Natural killer cell (primary cell): ENCODE measurements around the gene TAF15. TPM values are rescaled to one million over a fixed set of nuclear protein-coding genes. Genes with fewer than 3 reads are reported as not detected.

Source experiments
- ATAC-seq, 3 donors: fragments of 150-1000 bp in 2 of 3; fragments of 200-7000 bp in 1 of 3; cut with Tn5 transposase; 1 replicate in 1 of 3; 2 replicates in 2 of 3; pipeline ENCODE4 v1.10.0; 2021; ENCODE audit warnings: mild to moderate bottlenecking in 2 of 3, moderate library complexity in 2 of 3
- DNase-seq, 2 donors: peaks; one replicate each; pipeline versions ENCODE4 v3.0.0 to v3.0.0-alpha.2; 2013 to 2021; ENCODE audit warnings: mixed read lengths in 1 of 2
- H3K27ac ChIP-seq: one replicate; pipeline ENCODE4 v1.5.1; 2013; ENCODE audit warnings: mild to moderate bottlenecking, low read length
- H3K27me3 ChIP-seq: one replicate; pipeline ENCODE4 v1.6.1; 2013; ENCODE audit warnings: low read length; ENCODE audit not compliant: control insufficient read depth, insufficient read depth
- H3K36me3 ChIP-seq: one replicate; pipeline ENCODE4 v1.6.1; 2013; ENCODE audit warnings: low read length; ENCODE audit not compliant: control insufficient read depth, insufficient read depth
- H3K4me1 ChIP-seq: one replicate; pipeline ENCODE4 v1.6.1; 2013; ENCODE audit warnings: low read length; ENCODE audit not compliant: control insufficient read depth, insufficient read depth
- H3K4me3 ChIP-seq: one replicate; pipeline ENCODE4 v1.5.1; 2013; ENCODE audit warnings: low read length
- H3K9me3 ChIP-seq: one replicate; pipeline ENCODE4 v1.6.1; 2013; ENCODE audit warnings: low read length; ENCODE audit not compliant: control insufficient read depth, insufficient read depth
- H3K27ac Mint-ChIP-seq, 2 donors: one replicate each; pipeline ENCODE4 v1.8.0; 2022; ENCODE audit warnings: mild to moderate bottlenecking in 2 of 2, mixed read lengths in 2 of 2, moderate library complexity in 1 of 2
- H3K27me3 Mint-ChIP-seq, 2 donors: one replicate each; pipeline ENCODE4 v1.8.0; 2022; ENCODE audit warnings: low read depth in 2 of 2, mixed read lengths in 2 of 2
- H3K36me3 Mint-ChIP-seq: one replicate; pipeline ENCODE4 v1.8.0; 2022; ENCODE audit warnings: mixed read lengths
- H3K4me1 Mint-ChIP-seq, 2 donors: one replicate each; pipeline ENCODE4 v1.8.0; 2022; ENCODE audit warnings: mixed read lengths in 2 of 2
- H3K4me3 Mint-ChIP-seq: one replicate; pipeline ENCODE4 v1.8.0; 2022; ENCODE audit warnings: mild to moderate bottlenecking, moderate library complexity, mixed read lengths
- H3K9me3 Mint-ChIP-seq, 2 donors: one replicate each; pipeline ENCODE4 v1.8.0; 2022; ENCODE audit warnings: mixed read lengths in 2 of 2
- CTCF ChIP-seq: fragments of 200-600 bp; IDR thresholded peaks from one replicate; pipeline ENCODE4 v1.8.0; 2022; ENCODE audit warnings: antibody characterized with exemption
- WGBS: methylation state at CpG from one replicate; pipeline ENCODE4 v1.1.7; 2013; ENCODE audit warnings: missing lambda C conversion rate; ENCODE audit not compliant: insufficient coverage; 5-methylcytosine and 5-hydroxymethylcytosine counted together
- intact Hi-C: fragments of 100-400 bp; cut with micrococcal nuclease; formaldehyde crosslinking; loops from one replicate; pipeline ENCODE4 v1.14.2; 2022
- total RNA-seq, 4 donors: library from RNA; stranded (reverse); fragments of 120-200 nt in 1 of 4; gene quantifications; one replicate each; pipeline versions ENCODE4 v1.2.3 to v1.2.4, GENCODE V29; 2013 to 2022

Gene TAF15
- total RNA-seq, 3 donors from 2014 or later (not counting 1 experiment from before 2014, with no cell fraction given), result 214 to 253 (median 214) TPM

- TF ChIP-seq CTCF, result no peak
- H3K27ac ChIP-seq, result no peak overlapping the region
- H3K9me3 ChIP-seq, result no peaks in the 10 kb centered on the region
- no peaks in the 10 kb centered on the region for H3K36me3 Mint-ChIP-seq
- ATAC-seq (no peak), DNase-seq (no peak)
- H3K9me3 Mint-ChIP-seq, result no peaks in the 10 kb centered on the region
- H3K36me3 ChIP-seq, result no peaks in the 10 kb centered on the region
- H3K27me3 Mint-ChIP-seq, result peaks cover 30 to 31% of the 10 kb centered on the region in 2 donors
- intact Hi-C loops, result no loop called here
- H3K27me3 ChIP-seq, result peaks cover 6% of the 10 kb centered on the region
- H3K4me1 ChIP-seq, result no peaks in the 10 kb centered on the region
- H3K4me1 Mint-ChIP-seq, result no peaks in the 10 kb centered on the region
- no peak overlapping the region for H3K4me3 ChIP-seq
- 95% methylated on average over 2 of the region's 2 CpGs for WGBS
- no peak overlapping the region for H3K27ac Mint-ChIP-seq
- H3K4me3 Mint-ChIP-seq, result no peak overlapping the region
Measured at GRCh38 chr17:35788477-35789368, 20.6 kb upstream of the TAF15 start.

- H3K4me3 Mint-ChIP-seq, result no peak overlapping the region
Measured at GRCh38 chr17:35790841-35791240, 18.4 kb upstream of the TAF15 start.

GRCh38 chr17:35791681-35792350 lies 17.5 kb upstream of the TAF15 start:
- DNase-seq (no peak), ATAC-seq (no peak)
- H3K27me3 Mint-ChIP-seq, result peaks cover 38 to 50% of the 10 kb centered on the region in 2 donors
- peaks cover 0 to 15% of the 10 kb centered on the region in 2 donors for H3K4me1 Mint-ChIP-seq
- intact Hi-C loops, result no loop called here
- H3K9me3 Mint-ChIP-seq, result no peaks in the 10 kb centered on the region
- Histone ChIP-seq H3K4me3 (no peak overlapping the region), H3K4me1 (peaks cover 12% of the 10 kb centered on the region), H3K27ac (no peak overlapping the region), H3K36me3 (no peaks in the 10 kb centered on the region), H3K27me3 (peaks cover 21% of the 10 kb centered on the region), H3K9me3 (no peaks in the 10 kb centered on the region)
- WGBS, result 82% methylated on average over 9 of the region's 9 CpGs
- no peak overlapping the region for H3K27ac Mint-ChIP-seq
- H3K36me3 Mint-ChIP-seq, result no peaks in the 10 kb centered on the region
- no peak for TF ChIP-seq CTCF
- H3K4me3 Mint-ChIP-seq, result no peak overlapping the region

More at GRCh38 chr17:35790841-35791240, 18.4 kb upstream of the TAF15 start:
- no peaks in the 10 kb centered on the region for H3K9me3 ChIP-seq
- H3K27ac Mint-ChIP-seq, result no peak overlapping the region
- peaks cover 17% of the 10 kb centered on the region for H3K27me3 ChIP-seq
- TF ChIP-seq CTCF, result no peak
- peaks cover 38 to 44% of the 10 kb centered on the region in 2 donors for H3K27me3 Mint-ChIP-seq
- no peak overlapping the region for H3K4me3 ChIP-seq
- peaks cover 0 to 13% of the 10 kb centered on the region in 2 donors for H3K4me1 Mint-ChIP-seq
- intact Hi-C loops, result no loop called here
- WGBS, result 93% methylated on average over 3 of the region's 3 CpGs
- no peaks in the 10 kb centered on the region for H3K36me3 ChIP-seq
- no peaks in the 10 kb centered on the region for H3K36me3 Mint-ChIP-seq
- H3K4me1 ChIP-seq, result peaks cover 9% of the 10 kb centered on the region
- H3K9me3 Mint-ChIP-seq, result no peaks in the 10 kb centered on the region
- DNase-seq, result no peak
- H3K27ac ChIP-seq, result no peak overlapping the region
- no peak for ATAC-seq
